Osteoblast (primary cell): ENCODE measurements around the gene DPH5. TPM values are rescaled to one million over a fixed set of nuclear protein-coding genes. Genes with fewer than 3 reads are reported as not detected.
A peak's percentile ranks its signal among the peaks of the same experiment; 100 is the strongest.

Experiments
- DNase-seq: peaks from one replicate; pipeline ENCODE4 v3.0.0; 2011; ENCODE audit warnings: low spot score, mixed read lengths; ENCODE audit not compliant: insufficient read length; ENCODE audit errors: missing footprints
- H2AFZ ChIP-seq: 2 replicates; pipeline ENCODE4 v1.6.0; 2011; ENCODE audit warnings: mild to moderate bottlenecking, low read length
- H3K27ac ChIP-seq: 2 replicates; pipeline ENCODE4 v1.5.1; 2011; ENCODE audit warnings: mild to moderate bottlenecking, low read depth, low read length, moderate library complexity
- H3K27me3 ChIP-seq: 2 replicates; pipeline ENCODE4 v1.6.0; 2012; ENCODE audit warnings: mild to moderate bottlenecking, control low read depth, inconsistent platforms, low read length, moderate library complexity; ENCODE audit not compliant: insufficient read depth
- H3K36me3 ChIP-seq: 2 replicates; pipeline ENCODE4 v1.5.1; 2011; ENCODE audit warnings: mild to moderate bottlenecking, low read length, control low read depth, moderate library complexity; ENCODE audit not compliant: insufficient read depth
- H3K4me1 ChIP-seq: 2 replicates; pipeline ENCODE4 v1.5.1; 2011; ENCODE audit warnings: mild to moderate bottlenecking, low read length, control low read depth, moderate library complexity; ENCODE audit not compliant: insufficient read depth
- H3K4me2 ChIP-seq: 2 replicates; pipeline ENCODE4 v1.6.0; 2011; ENCODE audit warnings: mild to moderate bottlenecking, low read length; ENCODE audit not compliant: insufficient read depth
- H3K4me3 ChIP-seq: fragments of 200-600 bp; sonication (generic); 3 replicates; pipeline ENCODE4 v1.5.1; 2012; ENCODE audit warnings: mild to moderate bottlenecking, low read length, inconsistent platforms; ENCODE audit not compliant: insufficient read depth
- H3K79me2 ChIP-seq: 2 replicates; pipeline ENCODE4 v1.6.0; 2012; ENCODE audit warnings: mild to moderate bottlenecking, low read length, control low read depth, inconsistent platforms; ENCODE audit not compliant: insufficient read depth
- H3K9me3 ChIP-seq: 2 replicates; pipeline ENCODE4 v1.5.1; 2011; ENCODE audit warnings: low read depth, low read length, control low read depth
- H4K20me1 ChIP-seq: 2 replicates; pipeline ENCODE4 v1.6.0; 2012; ENCODE audit warnings: mild to moderate bottlenecking, low read length, control low read depth; ENCODE audit not compliant: insufficient read depth
- CTCF ChIP-seq: IDR thresholded peaks from 2 replicates; pipeline ENCODE4 v1.5.1; 2011; ENCODE audit warnings: mild to moderate bottlenecking, low read depth, low read length, moderate library complexity; ENCODE audit errors: extremely low read depth
- total RNA-seq: library from RNA; depleted of rRNA; stranded (reverse); fragments of >200 nt; gene quantifications from 2 replicates; pipeline ENCODE4 v1.2.3, GENCODE V29; 2012

The DPH5 gene
- total RNA-seq, 1 donor, result 33.3 TPM

DNA sequence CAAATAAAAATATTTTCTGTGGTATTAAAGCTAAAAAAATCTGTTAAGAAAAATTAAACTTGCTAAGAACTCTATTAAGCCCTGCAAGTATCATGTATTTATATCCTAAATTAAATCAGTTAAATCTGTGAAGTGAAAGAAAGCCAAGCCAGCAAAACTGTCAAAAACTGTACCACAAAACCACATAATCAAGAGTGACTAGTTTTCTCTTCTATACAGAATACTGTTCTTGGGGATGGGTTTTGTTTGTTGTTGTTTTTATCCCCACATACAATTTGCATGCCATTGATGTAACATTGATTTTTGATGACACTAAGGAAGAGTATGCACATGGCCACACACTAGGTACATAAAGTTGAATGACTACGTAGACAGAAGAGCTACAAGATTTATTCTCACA, 20.4 kb downstream of the DPH5 start:
- Histone ChIP-seq H2AFZ (no peak overlapping the region), H3K9me3 (no peaks in the 10 kb centered on the region), H3K27ac (peak overlapping the region; percentile 68), H3K79me2 (no peaks in the 10 kb centered on the region), H3K4me1 (peaks cover 33% of the 10 kb centered on the region), H3K27me3 (no peaks in the 10 kb centered on the region), H3K4me2 (peak overlapping the region; percentile 66), H3K4me3 (no peak overlapping the region), H4K20me1 (no peaks in the 10 kb centered on the region), H3K36me3 (peaks cover 4% of the 10 kb centered on the region)
- DNase-seq, result no peak
- no peak for TF ChIP-seq CTCF

DNA sequence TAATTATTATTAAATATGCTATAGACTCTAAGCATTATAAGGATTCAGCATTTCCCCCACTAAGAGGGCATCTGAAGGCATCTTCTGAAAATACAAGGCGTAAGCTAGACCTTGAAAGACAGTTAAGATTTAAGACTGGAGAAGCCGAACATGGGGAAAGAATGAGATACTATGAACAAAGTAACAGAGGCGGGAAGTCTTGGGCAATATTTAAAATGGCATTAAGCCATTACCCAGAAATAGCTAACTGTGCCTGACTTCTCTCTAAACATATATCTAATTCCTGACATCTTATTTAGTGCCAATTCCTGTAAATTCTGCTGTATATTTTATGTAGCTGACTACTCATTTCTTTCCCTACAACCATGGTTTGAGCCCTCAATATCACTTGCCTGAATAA, 20.9 kb downstream of the DPH5 start:
- peak; percentile 44 for DNase-seq
- H3K4me2 ChIP-seq, result peak overlapping the region; percentile 66

GRCh38 chr1:101004061-101004460, 21.5 kb downstream of the DPH5 start:
- H3K4me3 ChIP-seq, result no peak overlapping the region
- H3K27ac ChIP-seq, result peak overlapping the region; percentile 68
- H3K36me3 ChIP-seq, result peaks cover 6% of the 10 kb centered on the region
- peak overlapping the region; percentile 66 for H3K4me2 ChIP-seq
- no peak for TF ChIP-seq CTCF
- no peak for DNase-seq
- H3K4me1 ChIP-seq, result peaks cover 33% of the 10 kb centered on the region
- no peaks in the 10 kb centered on the region for H3K27me3 ChIP-seq
- no peak overlapping the region for H2AFZ ChIP-seq
- H3K79me2 ChIP-seq, result no peaks in the 10 kb centered on the region
- H4K20me1 ChIP-seq, result no peaks in the 10 kb centered on the region
- no peaks in the 10 kb centered on the region for H3K9me3 ChIP-seq

More for the DNA sequence above, 20.9 kb downstream of the DPH5 start:
- Histone ChIP-seq H3K9me3 (no peaks in the 10 kb centered on the region), H4K20me1 (no peaks in the 10 kb centered on the region), H3K4me1 (peaks cover 33% of the 10 kb centered on the region), H3K36me3 (peaks cover 4% of the 10 kb centered on the region), H3K79me2 (no peaks in the 10 kb centered on the region), H3K27me3 (no peaks in the 10 kb centered on the region), H2AFZ (no peak overlapping the region), H3K4me3 (no peak overlapping the region), H3K27ac (peak overlapping the region; percentile 68)
- no peak for TF ChIP-seq CTCF

- Histone ChIP-seq H3K36me3 (peaks cover 11% of the 10 kb centered on the region), H3K4me2 (no peak overlapping the region), H3K27me3 (no peaks in the 10 kb centered on the region), H3K79me2 (no peaks in the 10 kb centered on the region), H3K9me3 (no peaks in the 10 kb centered on the region), H4K20me1 (no peaks in the 10 kb centered on the region), H3K4me1 (peaks cover 29% of the 10 kb centered on the region), H2AFZ (no peak overlapping the region), H3K4me3 (no peak overlapping the region), H3K27ac (no peak overlapping the region)
- no peak for DNase-seq
- TF ChIP-seq CTCF, result no peak
Observed at GRCh38 chr1:101003012-101003650, 22.5 kb downstream of the DPH5 start.
